Umbilical cord (tissue), 1 donor: Measurements from ENCODE around the gene NDUFV2. TPM values are rescaled to one million over a fixed set of nuclear protein-coding genes. Genes with fewer than 3 reads are reported as not detected.

Experiments used
- total RNA-seq: library from RNA; depleted of rRNA; stranded (reverse); fragments of >200 nt; gene quantifications from one replicate; pipeline ENCODE4 v1.2.3, GENCODE V29; 2014; ENCODE audit warnings: low replicate concordance; ENCODE audit not compliant: insufficient read depth

NDUFV2 gene
- total RNA-seq, 1 donor from 2014 or later = 50.8 TPM

Other genes with a start within 250 kb of the NDUFV2 start
- 39.5 TPM for gene ANKRD12, start 34.1 kb downstream of the NDUFV2 start, total RNA-seq
- gene TWSG1, start 232.1 kb downstream of the NDUFV2 start, total RNA-seq = 149 TPM